Fibroblast of the conjunctiva (primary cell): ENCODE data around the gene HOXC9.

Source experiments
- DNase-seq: peaks from one replicate; pipeline ENCODE4 v3.0.0-alpha.2; 2010; ENCODE audit warnings: low read depth

Gene HOXC9

GRCh38 chr12:54000116-54001114 is at the start of gene HOXC9:
Gene HOXC9, plus strand, starts transcription at chr12:54000161. Its CDS starts 28 bp downstream, at chr12:54000189.
- no peak for DNase-seq

- DNase-seq, result no peak
These were observed 49.6 kb upstream of the HOXC9 start for GRCh38 chr12:53950437-53950773.

- DNase-seq, result no peak
These were observed 49.0 kb upstream of the HOXC9 start for GRCh38 chr12:53950789-53951576.

GRCh38 chr12:53951577-53952334 is 48.2 kb upstream of the HOXC9 start:
- DNase-seq, result no peak

GRCh38 chr12:53952335-53952694 is 47.6 kb upstream of the HOXC9 start:
- DNase-seq, result no peak

GRCh38 chr12:53952871-53953734 is 46.9 kb upstream of the HOXC9 start:
- no peak for DNase-seq

GRCh38 chr12:53953831-53954693 is 45.9 kb upstream of the HOXC9 start:
- no peak for DNase-seq

GRCh38 chr12:53954694-53955035 is 45.3 kb upstream of the HOXC9 start, which contains the start of gene HOXC12:
Gene HOXC12, plus strand, starts transcription at chr12:53954903. Its CDS starts 27 bp downstream, at chr12:53954930.
- DNase-seq, result no peak

GRCh38 chr12:53955036-53955775 is 44.8 kb upstream of the HOXC9 start:
- DNase-seq, result no peak

GRCh38 chr12:53955776-53956250 is 44.1 kb upstream of the HOXC9 start:
- no peak for DNase-seq

GRCh38 chr12:53956251-53956887 is 43.6 kb upstream of the HOXC9 start:
- no peak for DNase-seq

- no peak for DNase-seq
These were observed 42.9 kb upstream of the HOXC9 start for GRCh38 chr12:53956914-53957536.

- no peak for DNase-seq
These were observed 41.8 kb upstream of the HOXC9 start for GRCh38 chr12:53958128-53958527.

- no peak for DNase-seq
These were observed 40.6 kb upstream of the HOXC9 start for GRCh38 chr12:53959314-53959713.

- no peak for DNase-seq
These were observed 39.6 kb upstream of the HOXC9 start for GRCh38 chr12:53960187-53961024.

- no peak for DNase-seq
These were observed 38.8 kb upstream of the HOXC9 start for GRCh38 chr12:53961025-53961761.

GRCh38 chr12:53963005-53963404 is 37.0 kb upstream of the HOXC9 start:
- no peak for DNase-seq
